GM21723 (cell line): ENCODE measurements around the gene LSAMP.

ENCODE experiments used
- ATAC-seq: cut with Tn5 transposase; IDR thresholded peaks from one replicate; pipeline ENCODE4 v1.9.1; 2021; ENCODE audit warnings: mild to moderate bottlenecking, moderate library complexity; ENCODE audit not compliant: unreplicated experiment

Gene LSAMP

DNA sequence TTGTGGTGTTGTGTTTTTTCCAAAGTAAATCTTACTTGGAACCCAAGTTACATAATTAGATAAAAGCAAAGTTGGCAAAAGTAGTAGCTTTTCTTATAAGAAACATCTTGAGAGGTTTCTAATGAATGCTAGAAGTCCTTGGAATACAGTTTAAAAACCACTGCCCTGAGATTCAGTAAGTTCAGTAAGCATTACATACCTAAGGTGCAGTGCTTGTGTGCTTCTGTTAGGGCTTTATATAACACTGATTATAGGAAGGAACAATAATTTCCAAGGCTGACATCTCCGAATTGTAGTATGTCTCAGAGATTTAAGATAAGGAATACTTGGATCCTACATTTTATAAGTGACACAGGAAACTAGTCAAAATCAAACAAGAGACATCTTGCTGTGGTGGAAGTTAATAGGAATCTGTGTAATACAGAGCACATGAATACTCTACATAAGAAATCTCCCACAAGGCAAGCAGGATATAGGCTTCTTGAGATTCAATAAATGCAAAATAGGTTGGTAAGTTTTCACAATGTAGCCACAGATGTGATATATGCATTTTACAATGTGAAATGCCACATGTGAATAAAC lies 268.2 kb downstream of the LSAMP start:
- no peak for ATAC-seq

DNA sequence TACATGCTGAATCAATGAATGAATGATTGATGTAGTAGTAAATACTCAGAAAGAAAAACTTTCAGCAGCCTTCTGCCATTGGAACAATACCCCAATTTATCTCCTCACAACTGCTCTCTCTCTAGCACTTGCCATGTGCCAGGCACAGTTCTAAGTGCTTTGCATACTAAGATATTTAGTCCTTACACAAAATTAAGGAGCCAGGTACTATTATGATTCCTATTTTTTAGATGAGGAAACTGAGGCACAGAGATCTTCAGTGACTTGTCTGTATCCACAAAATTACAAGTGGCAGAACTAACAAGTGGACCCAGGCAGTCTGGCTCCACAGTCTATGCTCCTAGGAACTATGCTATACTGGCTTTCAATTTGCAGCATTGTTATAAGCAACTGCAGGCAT lies 279.2 kb downstream of the LSAMP start:
- ATAC-seq = no peak

DNA sequence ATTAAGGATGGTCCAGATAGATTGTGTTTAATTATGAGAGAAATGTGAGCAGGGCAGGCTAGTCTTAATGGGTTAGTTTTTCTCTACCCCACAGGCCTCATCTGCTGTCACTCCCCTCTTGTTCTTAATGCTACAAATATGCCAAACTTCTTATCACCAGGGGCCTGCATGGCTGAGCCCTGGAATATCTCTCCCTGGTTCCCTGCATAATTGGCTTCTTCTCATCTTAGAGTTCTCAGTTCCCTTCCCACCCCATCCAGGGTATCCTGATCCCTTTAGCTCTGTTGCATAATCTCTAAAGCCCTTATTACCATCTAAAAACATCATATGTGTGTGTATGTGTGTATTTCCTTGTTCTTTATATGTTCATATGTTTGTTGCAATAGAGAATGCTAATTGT lies 279.6 kb downstream of the LSAMP start:
- no peak for ATAC-seq

DNA sequence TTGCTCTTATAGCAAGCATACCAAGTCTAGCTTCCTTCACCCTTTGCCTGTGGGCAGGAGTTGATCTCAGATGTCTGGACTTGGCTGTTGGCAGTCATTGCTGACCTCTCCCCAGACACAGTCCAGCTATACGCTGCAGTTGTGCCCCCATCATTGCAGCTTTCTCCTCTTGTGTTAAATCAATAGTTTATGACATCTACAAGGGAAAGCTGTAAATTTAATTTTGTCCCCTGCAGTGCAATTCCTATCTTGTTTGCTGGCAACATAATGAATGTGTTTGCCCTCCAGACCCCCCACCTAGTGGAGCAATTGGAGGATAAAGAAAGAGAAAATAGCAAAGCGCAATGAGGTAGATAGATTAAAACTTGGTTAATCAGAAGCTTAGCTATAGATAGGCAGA lies 280.2 kb downstream of the LSAMP start:
- no peak for ATAC-seq

DNA sequence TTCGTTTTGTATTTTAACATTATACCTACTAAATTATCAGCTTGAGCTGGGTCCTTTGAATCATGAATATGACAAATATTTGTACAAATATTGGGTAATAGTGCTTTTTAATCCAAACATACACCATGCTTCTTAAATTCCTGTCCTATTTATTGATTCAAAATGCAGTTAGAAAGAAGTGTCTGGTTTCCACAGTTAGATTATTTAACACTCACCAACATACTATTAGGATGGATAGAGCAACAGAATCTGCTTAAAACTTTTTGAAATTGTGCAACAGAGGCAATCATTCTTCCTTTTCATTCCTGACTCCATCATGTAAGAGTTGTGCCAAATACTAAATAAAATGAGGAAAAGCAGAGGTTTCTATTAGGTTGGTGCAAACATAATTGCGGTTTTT lies 281.2 kb downstream of the LSAMP start:
- no peak for ATAC-seq

DNA sequence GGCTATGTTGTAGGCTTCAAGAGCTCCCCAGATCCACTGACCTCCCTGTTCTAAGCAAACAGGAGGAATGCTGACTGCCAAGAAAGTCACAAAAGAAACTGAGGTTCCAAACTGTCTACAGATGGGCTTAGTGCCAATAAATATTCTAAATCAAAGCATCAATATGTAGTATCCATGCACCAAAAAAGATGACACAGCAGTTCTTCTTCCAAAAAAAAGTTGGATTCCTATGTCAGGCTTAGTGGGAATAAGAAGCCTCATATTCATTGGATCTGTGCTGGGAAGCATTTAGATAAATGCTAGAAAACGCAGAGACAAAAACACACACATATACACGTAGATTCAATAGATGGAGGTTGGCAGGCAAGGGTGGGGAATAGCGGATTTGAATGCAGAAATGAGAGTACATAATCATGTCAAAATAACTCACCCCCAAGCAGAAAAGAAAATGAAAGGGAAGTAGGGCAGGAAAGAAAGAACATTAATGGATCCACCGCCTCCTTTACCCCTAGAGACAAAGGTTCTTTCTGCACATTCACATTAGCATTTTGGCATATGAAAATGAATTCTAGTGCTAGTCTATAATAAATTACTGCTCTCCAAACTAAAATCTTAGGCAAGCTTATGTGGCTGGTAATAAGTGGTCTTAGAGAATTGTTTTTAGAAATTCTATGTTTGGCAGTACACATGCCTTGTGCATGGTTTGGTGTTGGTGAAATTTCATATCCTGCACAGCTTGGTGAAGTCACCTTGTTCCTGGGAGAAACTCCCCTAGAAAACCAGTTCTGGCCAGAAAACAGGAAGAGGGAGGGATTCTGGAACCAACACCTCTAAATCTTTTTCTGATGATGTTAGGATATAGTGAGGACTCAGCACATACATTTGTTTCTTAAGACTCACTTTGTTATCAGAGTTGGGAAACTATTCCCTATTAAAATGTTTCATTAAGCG lies 283.4 kb downstream of the LSAMP start:
- ATAC-seq = no peak

DNA sequence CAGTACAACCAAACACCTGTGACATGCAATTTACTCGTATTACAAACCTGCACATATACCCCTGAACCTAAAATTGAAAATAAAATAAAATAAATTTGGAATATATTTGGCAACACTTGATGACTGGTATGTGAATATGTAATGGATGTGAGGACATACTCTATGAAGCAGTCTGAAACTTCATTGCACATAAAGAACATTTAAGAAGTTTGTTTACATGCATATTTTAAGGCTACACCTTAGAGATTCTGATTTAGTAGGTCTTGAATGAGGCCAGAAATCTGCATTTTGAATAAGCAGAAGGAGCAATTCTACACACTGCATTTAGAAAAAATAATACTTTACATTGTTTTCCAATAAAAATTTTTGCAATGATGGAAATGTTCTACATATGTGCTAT lies 284.7 kb downstream of the LSAMP start:
- no peak for ATAC-seq

DNA sequence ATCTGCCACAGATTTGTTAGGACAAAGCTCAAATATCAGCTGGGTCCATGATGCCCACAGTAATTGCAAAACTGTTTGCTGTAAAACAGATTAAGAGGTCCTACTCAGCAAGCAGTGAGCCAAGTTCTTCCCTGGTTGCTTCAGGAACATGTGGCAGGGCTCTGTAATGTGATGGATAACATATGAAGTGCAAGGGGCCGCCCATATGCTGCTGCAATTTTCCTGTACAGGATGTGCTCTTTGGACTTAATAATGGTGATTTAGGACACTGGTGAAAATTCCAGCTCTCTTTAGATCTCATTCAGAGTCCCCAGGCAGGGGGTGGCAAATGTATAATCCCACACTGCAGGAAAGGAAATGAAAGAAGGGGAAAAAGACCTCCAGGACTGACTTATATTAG lies 289.4 kb downstream of the LSAMP start:
- no peak for ATAC-seq

DNA sequence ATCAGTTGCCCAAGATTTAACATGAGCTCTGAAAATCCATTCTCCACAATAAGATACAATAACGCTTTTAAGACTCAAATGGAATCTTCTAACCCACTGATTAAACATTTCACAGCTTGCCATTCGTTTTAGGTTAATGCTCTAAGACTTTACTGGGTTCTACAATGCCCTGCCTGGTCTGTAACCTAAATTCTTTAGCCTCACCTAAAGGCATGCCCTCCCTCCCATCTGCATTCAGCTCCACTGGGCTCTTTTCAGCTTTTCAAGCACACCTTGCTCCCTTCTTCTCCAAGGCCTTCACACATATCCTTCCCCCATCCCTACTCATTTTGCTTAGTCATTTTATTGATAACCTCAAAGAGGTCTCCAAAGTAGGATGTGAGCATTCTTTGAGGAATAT lies 290.9 kb downstream of the LSAMP start:
- ATAC-seq = no peak

DNA sequence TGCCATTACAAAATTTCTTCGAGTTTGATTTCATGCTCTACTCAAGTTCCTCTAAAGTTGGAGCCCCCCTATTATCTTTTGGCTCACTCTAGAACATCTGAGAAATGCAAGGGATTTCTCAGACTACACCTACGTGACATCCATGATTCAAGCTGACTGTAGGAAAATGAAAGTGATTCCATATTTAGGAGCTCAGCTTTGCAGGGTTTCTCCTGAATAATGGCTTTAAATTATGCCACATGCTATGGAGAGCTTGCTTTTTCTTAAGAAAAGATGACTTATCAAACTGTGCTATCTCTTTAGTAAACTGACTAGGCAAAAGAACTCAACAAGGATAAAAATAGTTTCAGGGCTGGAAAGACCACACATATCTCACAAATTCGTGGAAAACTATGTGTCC lies 292.1 kb downstream of the LSAMP start:
- ATAC-seq = no peak

DNA sequence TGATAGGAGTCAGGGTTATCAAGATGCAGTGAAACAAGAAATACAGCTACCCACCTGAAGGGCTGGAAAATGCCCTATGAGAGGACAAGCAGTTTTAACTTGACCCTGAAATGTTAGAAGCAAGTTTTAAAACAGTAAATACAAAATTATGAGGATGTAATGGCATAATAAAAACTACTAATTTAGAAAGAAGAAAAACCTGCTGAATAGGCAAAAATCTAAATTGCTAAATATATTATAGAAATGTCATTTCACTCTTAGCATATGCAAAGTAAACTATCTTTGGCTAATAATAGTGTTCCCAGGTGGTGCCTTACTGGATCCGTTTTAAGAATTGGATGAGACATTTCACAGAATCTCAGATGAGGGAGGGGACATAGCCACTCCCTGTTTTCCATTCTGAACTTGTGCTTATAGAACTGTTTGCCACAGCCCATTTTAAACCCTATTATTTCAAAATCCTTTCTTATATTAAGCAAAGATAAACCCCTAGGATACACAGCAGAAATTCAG lies 294.6 kb downstream of the LSAMP start:
- ATAC-seq = no peak

DNA sequence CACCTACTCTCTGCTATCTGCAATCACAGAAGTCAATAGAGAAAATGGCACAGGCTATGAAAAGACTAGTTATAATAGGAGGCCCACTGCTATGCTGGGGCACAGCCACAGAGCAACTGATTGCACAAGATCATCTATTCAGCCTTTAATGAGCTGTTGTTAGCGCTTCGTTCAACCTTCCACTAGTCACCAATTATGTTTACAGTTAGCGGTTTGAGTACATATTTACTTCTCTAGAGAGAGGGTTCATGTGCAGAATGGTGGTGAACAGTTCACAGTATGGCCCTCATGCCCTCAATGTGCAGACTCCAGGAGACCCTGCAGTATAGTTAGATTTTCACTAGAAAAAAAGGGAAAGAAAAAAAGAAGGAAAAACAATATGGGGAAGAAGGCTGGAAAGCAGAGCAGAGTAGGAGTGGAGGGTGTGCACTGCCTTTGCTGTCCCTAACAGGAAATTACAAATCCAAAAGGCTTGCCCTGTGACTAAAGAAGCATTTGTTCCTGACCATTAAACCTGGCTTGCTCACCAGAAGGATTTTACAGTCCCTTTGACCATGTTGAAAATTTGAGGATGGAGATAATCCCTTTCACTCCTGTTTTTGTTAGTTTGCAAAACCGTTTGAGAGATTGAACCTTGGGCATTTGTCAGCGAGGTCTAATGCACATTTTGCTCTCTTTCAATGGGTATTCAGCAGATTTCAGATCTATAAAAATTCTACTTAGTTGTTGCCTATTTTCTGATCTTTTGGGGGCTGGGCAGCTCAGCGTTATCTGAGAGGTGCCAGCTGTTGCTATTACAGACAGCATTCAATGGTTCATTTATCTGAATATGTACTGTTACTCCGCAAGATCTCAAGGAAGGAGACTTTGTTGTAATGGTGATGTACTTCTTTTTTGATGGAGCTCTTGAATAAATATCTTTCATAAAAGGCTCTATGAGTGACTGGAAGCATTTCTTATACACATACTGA lies 296.1 kb downstream of the LSAMP start:
- ATAC-seq = no peak

DNA sequence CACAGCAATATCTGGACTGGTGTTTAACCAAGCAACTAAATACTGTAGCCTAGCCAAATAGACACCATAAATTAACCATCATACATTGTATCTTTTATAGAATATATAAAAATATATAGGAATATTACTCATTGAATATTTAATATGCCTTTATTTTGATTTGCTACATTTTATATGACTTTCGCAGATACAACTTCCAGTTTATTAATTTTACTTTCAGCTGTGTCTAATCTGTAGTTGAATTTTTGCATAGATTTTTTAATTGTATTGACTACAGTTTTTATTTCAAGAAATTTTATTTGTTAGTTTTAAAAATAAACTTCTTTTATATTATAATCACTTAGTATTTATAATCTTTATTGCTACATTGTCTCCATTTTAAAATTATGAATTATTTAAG lies 299.7 kb downstream of the LSAMP start:
- no peak for ATAC-seq

DNA sequence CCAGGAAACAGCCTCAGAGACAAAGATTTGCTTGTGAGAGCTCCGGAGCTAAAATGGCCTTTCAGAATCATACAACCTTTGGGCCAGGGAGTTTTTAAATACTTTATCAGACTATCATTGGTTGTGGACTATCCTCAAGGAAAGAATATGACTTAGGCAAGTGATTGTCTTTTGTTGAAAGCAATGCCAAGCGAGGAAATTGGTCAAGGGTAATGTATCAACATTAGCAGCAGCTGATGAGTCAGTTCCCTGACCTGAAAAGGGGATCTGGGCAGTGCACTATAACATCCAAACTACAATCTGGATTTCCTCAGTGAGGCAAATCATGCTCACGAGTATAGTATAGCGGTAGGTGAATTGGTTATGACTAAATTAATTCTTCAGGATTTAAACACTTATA lies 303.6 kb downstream of the LSAMP start:
- ATAC-seq = no peak

DNA sequence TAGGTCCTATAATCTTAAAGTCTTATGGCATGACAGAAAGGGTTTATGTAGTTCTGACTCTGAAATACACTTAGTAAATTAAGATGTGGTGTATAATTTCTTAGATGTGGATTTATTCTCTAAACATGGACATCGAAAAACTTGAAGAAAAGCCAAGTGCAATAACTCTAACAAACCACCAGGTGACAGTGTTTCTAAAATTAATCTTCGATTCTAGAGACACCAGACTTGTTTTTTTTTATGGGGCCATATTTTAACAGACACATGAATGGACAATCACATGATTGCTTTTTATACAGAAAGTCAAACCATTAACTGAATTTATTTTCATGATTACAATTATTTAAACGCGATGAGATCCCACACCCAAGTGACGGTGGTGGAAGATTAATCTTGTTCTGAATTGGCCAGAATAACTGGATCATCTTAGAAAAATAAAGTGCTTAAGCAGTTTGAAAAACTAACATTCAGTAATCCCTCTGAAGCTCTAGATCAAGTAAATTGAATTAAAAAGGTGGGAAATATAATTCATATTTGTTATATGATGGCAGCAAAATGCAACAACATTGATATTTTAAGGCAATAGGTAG lies 305.1 kb downstream of the LSAMP start:
- ATAC-seq = no peak

DNA sequence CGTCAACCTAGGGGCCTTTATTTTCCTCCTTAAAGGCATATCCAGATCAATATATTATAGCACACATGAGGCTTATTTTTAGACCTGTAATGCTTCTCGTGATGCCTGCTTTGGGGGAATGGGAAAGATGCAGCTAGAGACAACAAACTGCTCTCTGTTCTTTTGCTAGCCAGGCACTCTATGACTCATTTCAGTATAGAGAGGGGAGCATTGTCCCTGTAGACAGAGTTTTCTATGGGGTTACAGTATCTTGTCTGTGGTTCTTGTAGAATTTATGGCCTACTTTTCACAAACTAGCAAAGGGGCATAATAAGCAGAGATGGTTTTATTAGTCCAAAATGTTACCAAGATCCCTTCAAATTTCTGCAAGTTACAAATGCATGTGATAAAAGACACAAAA lies 305.6 kb downstream of the LSAMP start:
- no peak for ATAC-seq

DNA sequence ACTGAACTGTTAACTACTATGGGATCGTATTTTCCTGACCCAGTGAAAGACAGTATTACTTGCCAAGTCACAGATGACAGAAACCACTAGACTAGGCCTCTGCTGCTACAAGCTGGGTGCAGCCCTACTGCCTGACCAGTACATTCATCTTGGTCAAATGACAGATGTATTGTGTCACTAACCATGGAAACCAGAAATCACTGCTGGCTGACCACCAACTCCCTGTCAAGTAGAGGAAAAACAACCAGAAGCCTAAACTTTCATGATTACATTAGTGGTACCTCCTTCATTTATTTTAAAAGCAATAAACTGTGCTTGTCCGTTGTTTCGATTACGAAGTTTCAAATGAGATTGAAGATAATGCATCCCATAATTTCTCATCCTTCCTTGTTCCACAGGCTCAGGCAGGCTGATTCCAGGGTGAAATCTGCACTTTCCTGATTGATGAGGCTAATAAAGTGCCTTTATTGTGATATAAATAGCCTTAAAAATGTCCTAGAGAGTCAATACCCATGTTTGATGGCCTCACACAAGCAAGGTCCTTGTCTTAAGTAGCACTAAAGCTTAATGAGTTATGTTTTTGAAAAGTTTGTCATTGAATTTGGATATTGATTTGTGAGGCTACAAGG lies 309.7 kb downstream of the LSAMP start:
- ATAC-seq = no peak

DNA sequence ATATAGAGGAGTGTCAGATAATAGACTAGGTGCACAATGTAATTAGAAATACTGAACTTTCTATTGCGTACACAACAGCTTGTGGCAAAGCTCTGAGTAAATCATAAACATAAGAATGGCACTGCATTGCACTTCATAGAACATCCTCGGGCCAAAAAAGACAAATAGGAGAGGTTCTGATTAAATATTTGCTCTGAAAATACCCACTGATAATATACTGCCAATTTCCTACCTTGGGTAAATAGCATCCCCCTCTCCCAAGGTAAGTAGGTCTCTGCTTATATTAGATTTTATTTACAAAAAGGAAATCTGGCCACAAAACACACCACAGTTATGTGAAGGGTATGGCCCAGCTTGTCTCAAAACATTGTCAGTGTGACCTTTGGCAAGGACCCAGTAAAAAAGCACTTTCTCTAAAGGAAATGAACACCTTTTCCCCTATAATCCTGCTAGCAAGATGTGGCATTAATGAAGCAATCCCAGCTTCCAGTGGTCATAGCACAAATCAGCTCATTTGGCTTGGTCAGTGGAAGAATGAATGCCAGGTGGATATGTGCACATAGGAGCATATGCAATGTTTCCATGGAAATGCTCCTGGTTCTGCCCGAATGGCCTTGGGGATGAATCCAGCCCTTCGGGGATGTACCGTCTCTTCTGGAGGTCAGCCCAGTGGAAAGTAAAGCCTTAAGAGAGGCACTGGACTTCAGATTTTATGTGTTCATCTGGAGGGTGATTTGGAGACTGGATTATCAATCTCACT lies 315.9 kb downstream of the LSAMP start:
- no peak for ATAC-seq

DNA sequence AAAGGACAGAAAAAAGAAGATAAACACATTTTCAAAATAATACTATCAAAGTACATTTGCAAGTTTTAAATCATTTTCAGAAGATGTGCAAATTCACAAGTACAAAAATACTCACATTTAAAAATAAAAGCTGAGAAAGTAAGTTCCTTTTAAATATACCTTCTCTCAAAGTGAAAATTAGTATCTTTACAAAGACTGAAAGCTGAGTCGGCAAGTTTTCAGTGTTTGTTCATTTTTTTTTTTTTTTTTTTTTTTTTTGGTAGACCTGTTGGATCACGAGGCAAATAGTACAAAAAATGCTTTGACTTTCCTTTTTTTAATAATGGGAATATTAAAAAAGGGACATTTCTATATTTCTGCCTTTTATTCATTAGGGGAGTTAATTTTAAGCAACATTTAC lies 317.8 kb downstream of the LSAMP start:
- ATAC-seq = no peak

DNA sequence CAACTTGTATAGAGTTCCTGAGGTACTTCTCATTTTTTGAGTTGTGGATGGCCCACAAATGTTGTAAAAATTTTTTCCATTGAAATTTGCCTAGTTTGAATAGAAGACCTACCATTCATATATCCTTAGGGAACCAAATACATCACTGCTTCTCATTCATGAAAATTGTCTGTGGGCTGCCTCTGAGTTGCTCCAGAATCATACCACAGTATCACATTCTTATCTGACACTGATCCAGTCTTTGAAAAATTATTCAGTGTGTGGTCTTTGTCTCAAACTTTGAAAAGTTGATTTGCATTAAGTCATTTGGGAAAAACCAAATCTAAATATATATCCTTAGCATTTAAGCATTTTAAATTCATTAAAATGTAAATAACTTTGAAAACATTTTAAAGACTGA lies 321.1 kb downstream of the LSAMP start:
- ATAC-seq = no peak
